GM20431 (cell line): ENCODE results near the gene NOP14.

Source experiments
- in situ Hi-C: fragments of 300-500 bp; cut with MseI, MboI; formaldehyde crosslinking; loops from one replicate; pipeline ENCODE4 v1.15.0; 2020; ENCODE audit warnings: low sequenced_read_pairs; ENCODE audit not compliant: unreplicated experiment

The NOP14 gene

DNA sequence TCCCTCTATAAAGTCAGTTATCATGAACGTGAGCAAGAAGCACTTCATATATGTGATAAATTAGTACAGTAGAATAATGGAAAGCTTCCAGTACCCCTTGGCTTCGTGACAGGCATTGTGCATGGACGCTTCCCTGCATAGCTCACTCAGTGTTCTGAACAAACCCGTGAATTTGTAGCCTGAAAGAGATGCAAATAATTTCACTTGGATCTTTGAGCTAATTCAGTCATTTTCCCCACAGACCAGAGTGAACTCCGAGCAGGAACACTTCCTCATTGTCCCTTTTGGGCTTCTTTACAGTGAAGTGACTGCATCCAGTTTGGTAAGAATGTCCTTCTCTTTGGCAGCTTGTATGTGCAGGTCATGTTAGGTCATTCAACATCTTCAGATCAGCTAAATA, 69.4 kb downstream of the NOP14 start:
- in situ Hi-C loops: no loop called here

- in situ Hi-C loops: no loop called here
Observed at GRCh38 chr4:2891294-2891693, 71.9 kb downstream of the NOP14 start.

- in situ Hi-C loops: no loop called here
Observed at GRCh38 chr4:2888886-2889285, 74.3 kb downstream of the NOP14 start.
